Embryonic facial prominence (tissue), 1 donor: ENCODE measurements around the gene SF1.

Experiments
- DNase-seq: peaks from one replicate; pipeline ENCODE4 v3.0.0-alpha.2; 2016; ENCODE audit errors: extremely low spot score

Gene SF1

GRCh38 chr11:64801158-64801464 is 22.8 kb upstream of the SF1 start:
- DNase-seq: no peak

GRCh38 chr11:64800303-64801157 is 22.2 kb upstream of the SF1 start:
- no peak for DNase-seq

- DNase-seq: no peak
Measured at GRCh38 chr11:64799623-64800302, 21.4 kb upstream of the SF1 start.

- DNase-seq: no peak
Measured at GRCh38 chr11:64799256-64799622, 20.9 kb upstream of the SF1 start.

DNA sequence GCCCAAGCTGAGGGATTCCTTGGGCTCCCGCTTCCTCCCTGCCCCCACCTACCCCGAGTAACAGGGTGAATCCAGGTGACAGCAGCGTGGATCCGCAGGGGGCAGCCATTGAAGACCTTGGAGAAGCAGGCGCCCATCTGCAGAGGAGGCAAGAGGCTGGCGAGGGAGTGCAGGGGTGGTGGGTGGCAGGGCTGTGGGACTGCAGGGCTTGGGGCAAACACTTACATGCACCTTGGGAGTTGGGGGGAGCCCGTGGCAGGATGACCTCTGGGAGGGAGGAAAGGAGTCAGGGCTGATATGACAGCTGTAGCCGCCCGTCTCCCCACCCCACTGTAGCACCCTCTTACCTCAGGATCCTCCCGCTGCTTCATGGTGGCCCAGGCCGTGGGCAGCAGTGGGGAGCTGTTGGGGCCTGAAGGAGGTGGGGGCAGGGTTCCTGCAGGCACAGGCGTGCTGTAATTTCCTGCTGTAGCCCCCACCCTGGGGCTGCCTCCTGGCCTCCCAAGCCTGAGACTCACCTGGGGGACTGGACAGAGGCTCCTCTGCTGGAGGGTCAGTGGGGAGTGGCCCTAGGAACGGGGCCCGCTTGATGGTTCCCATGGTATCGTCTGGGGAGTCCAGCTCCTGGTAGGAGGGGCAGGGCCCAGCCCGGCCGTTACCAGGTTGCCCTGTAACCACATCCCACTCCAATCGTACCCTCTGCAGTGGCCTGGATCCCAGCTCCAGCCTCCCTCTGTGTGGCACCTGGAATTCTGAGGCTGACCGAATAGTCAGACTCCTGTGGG is 18.6 kb upstream of the SF1 start:
- no peak for DNase-seq

DNA sequence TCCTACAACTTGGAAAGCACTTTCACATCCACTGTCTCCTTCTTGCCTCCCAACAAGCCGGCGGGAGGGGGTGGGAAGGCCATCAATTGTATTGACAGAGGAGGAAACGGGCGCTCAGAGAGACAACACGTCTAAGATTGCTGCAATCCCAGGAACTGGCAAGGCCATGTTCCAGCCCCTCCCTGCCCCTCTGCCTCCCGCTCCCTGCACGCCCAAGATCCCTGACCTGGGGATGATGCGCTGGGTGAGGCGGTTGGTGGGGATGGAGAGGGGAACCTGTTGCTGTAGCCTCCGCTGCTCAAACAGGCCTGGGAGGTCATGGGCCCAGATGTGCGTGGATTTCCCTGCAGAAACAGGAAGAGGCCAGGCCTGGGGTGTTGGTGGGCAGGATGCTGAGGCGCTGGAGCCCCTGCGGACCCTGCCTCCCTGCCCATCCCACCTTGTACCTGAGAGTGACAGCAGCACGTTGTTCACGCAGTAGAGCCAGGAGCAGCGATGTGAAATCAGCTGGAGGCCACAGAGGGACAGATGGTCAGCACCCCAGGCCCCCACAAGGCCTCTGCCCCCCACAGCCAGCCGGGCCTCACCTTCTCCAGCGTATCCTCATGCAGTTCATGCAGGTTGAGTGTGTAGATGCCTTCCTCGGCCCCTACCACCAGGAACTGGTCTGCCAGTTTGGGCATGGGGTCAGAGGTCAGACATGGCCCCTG is 17.9 kb upstream of the SF1 start:
- DNase-seq: no peak

DNA sequence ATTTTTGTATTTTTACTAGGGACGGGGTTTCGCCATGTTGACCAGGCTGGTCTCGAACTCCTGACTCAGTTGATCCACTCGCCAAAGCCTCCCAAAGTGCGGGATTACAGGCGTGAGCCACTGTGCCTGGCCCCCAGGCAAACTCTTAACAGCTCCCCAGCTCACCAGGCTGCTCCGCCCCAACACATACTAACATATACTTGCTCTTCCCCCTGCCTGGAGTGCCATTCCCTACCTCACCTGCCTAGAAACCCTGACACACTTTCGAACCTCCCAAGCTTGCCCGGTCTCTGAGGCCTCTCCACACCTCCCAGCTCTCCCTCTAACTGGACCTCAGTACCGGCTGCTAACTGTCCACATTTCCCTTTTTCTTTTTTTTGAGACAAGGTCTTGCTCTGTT is 16.2 kb upstream of the SF1 start:
- no peak for DNase-seq

- DNase-seq: no peak
Measured at GRCh38 chr11:64793271-64794160, 15.2 kb upstream of the SF1 start.

- DNase-seq: no peak
Measured at GRCh38 chr11:64792482-64792881, 14.1 kb upstream of the SF1 start.

- no peak for DNase-seq
Measured at GRCh38 chr11:64791781-64792291, 13.5 kb upstream of the SF1 start.

- no peak for DNase-seq
Measured at GRCh38 chr11:64790205-64791095, 12.1 kb upstream of the SF1 start.

DNA sequence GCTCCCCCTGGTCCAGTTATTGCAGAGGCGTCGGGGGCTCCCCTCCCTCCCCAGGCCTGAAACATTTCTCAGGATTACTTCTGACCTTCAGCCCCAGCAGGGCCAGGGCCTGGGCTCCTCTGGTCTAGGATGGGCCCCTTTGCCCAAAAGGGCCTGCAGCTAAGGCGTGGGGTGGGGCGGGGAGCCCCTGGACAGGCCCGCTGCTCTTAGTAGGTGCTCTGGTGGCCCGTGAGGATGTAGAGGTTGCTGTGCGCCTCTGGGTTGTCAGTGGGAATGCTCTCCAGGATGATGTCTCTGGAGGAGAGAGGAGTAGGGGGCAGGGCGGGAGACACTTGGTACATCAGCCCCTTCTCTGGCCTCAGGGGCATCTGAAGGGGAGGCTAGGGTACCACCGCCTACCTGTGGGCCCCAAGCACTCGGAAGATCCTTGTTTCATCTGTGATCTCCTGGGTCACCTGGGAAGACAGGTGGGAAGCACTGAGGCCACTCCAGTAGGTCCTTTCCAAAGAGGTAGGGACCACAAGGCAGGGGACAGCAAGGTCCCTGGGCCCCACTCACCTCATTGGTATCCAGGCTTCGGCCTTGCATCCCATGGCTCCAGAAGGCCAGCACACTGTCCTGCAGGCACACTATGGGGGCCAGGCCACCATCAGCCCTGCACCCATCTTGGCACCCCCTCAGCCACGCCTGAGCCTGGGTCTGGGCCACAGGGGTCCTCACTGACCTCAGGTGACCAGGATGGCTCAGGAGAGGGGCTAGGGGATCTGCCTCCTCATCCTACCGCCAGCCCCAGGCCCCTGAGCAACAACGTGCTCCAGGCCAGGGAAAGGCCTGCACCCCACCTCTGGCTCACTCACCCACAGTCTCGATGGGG is 11.2 kb upstream of the SF1 start:
- DNase-seq: no peak

DNA sequence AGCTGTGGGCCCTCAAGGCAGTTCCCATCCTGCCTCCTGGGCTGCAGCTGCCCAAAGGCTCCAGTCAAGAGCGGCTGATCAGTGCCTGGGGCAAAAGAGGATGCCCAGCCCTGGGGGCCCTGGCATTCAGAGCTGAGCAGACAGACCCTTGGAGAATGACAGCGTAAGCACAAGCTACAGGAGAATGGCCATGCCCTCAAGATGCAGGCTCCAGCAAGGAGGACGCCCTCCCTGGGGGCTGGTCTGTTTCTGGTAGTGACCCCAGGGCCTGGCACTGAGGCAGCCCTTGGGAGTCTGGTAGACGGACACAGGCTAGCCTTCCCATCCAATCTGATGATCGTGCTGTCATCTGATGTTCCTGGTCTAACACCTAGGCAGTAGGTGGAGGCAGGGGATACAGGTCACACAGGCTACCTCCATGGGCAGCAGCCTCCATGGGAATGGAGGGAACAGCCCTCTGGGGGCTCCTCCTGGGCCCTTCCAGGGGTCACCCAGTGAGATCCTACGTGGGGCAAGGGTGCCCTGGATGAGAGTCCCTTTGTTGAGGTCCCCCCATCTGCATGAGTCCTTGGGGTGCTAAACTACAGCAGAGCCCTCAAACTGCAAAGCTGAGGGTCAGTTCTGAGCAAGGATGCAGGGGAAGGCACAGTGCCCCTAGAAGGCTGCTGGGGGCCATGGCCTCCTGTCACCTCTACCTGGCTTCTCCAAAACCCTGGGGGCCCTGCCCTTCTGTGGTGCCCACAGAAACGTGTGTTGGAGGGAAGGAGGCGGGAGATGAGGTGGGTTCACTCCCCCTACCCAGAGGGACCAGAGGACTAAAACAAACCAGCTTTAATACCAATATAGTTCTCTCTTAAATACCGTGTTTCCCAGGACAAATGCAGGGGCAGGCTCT is 10.2 kb upstream of the SF1 start:
- DNase-seq: no peak

DNA sequence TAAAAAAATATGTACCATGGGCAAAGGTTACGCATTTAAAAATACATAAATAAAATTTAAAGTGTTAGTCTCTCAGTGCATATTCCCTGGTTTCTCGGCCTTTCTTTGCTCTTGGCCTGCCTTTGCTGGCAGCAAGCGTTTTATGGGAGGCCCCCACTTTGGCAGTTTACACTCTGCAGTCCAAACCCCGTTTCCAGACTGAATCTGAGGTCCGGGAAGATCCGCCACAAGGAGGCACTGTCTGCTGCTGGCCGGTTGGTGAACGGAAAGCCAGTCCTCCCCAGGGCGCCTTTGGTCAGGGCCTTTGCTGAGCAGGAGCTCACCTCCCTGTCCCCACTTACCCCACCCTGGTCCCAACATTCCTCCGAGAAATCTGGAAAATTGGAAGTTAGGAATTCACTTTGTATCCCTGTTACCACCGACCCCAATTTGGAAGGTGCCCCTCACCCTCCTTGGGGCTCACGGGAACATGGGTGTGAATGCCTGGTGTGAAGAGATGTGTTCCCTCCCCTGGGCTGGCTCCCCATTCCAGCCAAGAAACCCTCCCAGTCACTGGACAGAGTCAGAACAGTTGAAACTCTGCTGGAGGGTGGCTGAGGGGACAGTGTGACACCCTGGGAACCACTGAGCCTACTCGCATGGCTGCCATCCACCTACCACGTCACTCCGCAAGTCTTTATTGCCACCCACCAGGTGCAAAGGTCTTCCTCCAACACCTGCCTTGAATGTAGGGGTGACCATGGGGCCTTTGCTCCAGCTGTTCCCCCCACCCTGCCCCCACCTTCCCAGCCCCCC is 9.4 kb upstream of the SF1 start:
- DNase-seq: no peak

DNA sequence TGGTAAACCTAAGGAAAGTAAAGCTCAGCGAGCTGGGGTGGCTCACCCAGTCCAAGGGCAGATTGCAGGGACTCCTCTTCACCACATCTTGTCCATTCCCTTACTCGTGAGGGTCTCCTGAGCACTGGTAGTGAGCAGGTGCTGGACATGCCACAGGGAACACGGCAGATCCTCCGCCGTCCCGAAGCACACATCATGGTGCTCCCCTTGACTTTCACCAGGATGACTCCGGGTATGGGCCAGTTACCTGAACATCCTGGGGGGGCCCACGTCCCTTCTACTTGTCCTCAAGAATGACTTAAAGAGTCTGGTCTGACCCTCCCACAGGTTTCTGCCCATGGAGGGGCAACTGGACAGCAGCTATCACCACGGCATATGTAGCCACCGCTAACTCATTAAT is 8.0 kb upstream of the SF1 start:
- DNase-seq: no peak

DNA sequence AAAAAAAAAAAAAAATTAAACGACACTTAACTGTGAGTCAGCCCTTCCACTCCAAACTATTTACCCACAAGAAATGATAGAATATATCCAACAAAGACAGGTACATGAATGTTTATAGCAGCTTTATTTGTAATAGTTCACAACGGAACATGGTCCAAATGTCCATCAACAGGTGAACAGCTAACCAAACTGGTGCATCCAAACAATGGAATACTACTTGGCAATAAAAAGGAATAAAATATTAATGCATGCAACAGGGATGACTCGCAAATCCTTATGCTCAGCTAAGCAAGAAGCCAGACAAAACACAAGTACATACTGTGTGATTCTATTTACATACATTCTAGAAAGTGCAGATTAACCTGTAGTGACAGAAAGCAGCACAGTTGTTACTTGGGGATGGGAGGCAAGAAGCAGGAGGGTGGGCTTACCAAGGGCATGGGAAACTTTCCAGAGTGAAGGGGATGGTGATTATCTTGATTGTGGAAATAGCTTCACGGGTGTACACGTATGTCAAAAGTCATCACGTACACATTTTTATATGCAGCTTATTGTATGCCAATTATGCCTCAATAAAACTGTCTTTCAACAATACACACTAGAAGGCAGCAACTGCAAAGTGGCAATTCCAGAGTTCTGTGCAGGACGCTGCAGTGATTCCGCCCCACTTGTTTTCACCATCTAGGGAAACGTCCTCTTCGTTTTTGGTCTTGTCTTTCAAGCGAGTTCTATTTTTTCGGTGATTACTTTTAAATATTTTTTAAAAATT is 6.7 kb upstream of the SF1 start:
- DNase-seq: no peak

DNA sequence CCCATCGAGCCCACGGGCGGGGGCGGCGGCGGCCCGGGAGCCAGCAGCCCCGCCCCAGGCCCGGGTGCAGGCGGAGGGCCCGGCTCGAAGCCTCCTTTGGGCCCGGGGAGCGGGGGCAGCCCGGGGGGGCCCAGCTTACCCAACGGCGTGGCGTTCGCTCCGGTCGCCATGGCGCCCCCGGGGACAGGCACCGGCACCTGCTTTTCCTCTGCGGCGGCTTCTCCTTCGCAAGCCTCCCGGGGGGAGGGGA is 194 bp downstream of the SF1 start:
- no peak for DNase-seq
